Osteoblast (primary cell): Measurements from ENCODE around the gene NME3. TPM values are rescaled to one million over a fixed set of nuclear protein-coding genes. Genes with fewer than 3 reads are reported as not detected.

Experiments used
- DNase-seq: peaks from one replicate; pipeline ENCODE4 v3.0.0; 2011; ENCODE audit warnings: low spot score, mixed read lengths; ENCODE audit not compliant: insufficient read length; ENCODE audit errors: missing footprints
- H2AFZ ChIP-seq: 2 replicates; pipeline ENCODE4 v1.6.0; 2011; ENCODE audit warnings: mild to moderate bottlenecking, low read length
- H3K27ac ChIP-seq: 2 replicates; pipeline ENCODE4 v1.5.1; 2011; ENCODE audit warnings: mild to moderate bottlenecking, low read depth, low read length, moderate library complexity
- H3K27me3 ChIP-seq: 2 replicates; pipeline ENCODE4 v1.6.0; 2012; ENCODE audit warnings: mild to moderate bottlenecking, control low read depth, inconsistent platforms, low read length, moderate library complexity; ENCODE audit not compliant: insufficient read depth
- H3K36me3 ChIP-seq: 2 replicates; pipeline ENCODE4 v1.5.1; 2011; ENCODE audit warnings: mild to moderate bottlenecking, low read length, control low read depth, moderate library complexity; ENCODE audit not compliant: insufficient read depth
- H3K4me1 ChIP-seq: 2 replicates; pipeline ENCODE4 v1.5.1; 2011; ENCODE audit warnings: mild to moderate bottlenecking, low read length, control low read depth, moderate library complexity; ENCODE audit not compliant: insufficient read depth
- H3K4me2 ChIP-seq: 2 replicates; pipeline ENCODE4 v1.6.0; 2011; ENCODE audit warnings: mild to moderate bottlenecking, low read length; ENCODE audit not compliant: insufficient read depth
- H3K4me3 ChIP-seq: fragments of 200-600 bp; sonication (generic); 3 replicates; pipeline ENCODE4 v1.5.1; 2012; ENCODE audit warnings: mild to moderate bottlenecking, low read length, inconsistent platforms; ENCODE audit not compliant: insufficient read depth
- H3K79me2 ChIP-seq: 2 replicates; pipeline ENCODE4 v1.6.0; 2012; ENCODE audit warnings: mild to moderate bottlenecking, low read length, control low read depth, inconsistent platforms; ENCODE audit not compliant: insufficient read depth
- H3K9me3 ChIP-seq: 2 replicates; pipeline ENCODE4 v1.5.1; 2011; ENCODE audit warnings: low read depth, low read length, control low read depth
- H4K20me1 ChIP-seq: 2 replicates; pipeline ENCODE4 v1.6.0; 2012; ENCODE audit warnings: mild to moderate bottlenecking, low read length, control low read depth; ENCODE audit not compliant: insufficient read depth
- CTCF ChIP-seq: IDR thresholded peaks from 2 replicates; pipeline ENCODE4 v1.5.1; 2011; ENCODE audit warnings: mild to moderate bottlenecking, low read depth, low read length, moderate library complexity; ENCODE audit errors: extremely low read depth
- total RNA-seq: library from RNA; depleted of rRNA; stranded (reverse); fragments of >200 nt; gene quantifications from 2 replicates; pipeline ENCODE4 v1.2.3, GENCODE V29; 2012

The NME3 gene
- total RNA-seq, 1 donor = 55.4 TPM

GRCh38 chr16:1779741-1780676, 8.7 kb upstream of the NME3 start:
- Histone ChIP-seq H3K4me2 (no peak overlapping the region), H2AFZ (no peak overlapping the region), H3K79me2 (peaks cover 38% of the 10 kb centered on the region), H3K9me3 (no peaks in the 10 kb centered on the region), H3K4me3 (no peak overlapping the region), H3K27ac (no peak overlapping the region), H3K36me3 (peaks cover 29% of the 10 kb centered on the region), H3K4me1 (peaks cover 19% of the 10 kb centered on the region), H3K27me3 (no peaks in the 10 kb centered on the region), H4K20me1 (peaks cover 32% of the 10 kb centered on the region)
- TF ChIP-seq CTCF = no peak
- DNase-seq = peak; percentile 85

DNA sequence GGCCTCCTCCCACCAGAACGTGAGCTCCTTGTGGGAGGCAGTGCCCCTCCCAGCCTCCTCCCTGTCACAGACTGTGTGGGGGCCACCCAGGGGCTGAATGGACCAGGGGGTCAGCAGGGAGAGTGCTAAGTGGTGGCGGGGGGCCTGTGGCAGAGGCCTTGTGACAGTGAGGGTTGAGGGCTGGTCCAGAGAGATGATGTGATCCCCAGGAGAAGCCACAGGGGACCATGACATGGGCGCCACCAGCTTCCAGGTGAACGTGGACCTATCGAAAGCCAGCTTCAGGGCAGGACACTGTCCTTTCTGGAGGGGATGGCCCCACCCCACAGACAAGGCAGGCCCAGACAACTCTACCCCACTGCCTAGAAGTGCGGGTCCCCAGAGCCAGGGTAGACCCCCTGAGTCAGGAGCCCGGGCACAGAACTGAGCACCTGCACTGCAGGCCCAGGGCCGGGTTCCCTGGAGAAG, 7.9 kb upstream of the NME3 start:
- no peak overlapping the region for H2AFZ ChIP-seq

GRCh38 chr16:1778200-1779179, 7.1 kb upstream of the NME3 start:
- no peak overlapping the region for H3K4me2 ChIP-seq
- H3K36me3 ChIP-seq = peaks cover 29% of the 10 kb centered on the region
- peaks cover 36% of the 10 kb centered on the region for H4K20me1 ChIP-seq
- peaks cover 24% of the 10 kb centered on the region for H3K4me1 ChIP-seq
- TF ChIP-seq CTCF = no peak
- H3K27ac ChIP-seq = no peak overlapping the region
- H3K9me3 ChIP-seq = no peaks in the 10 kb centered on the region
- no peak overlapping the region for H3K4me3 ChIP-seq
- H3K27me3 ChIP-seq = no peaks in the 10 kb centered on the region
- H2AFZ ChIP-seq = no peak overlapping the region
- DNase-seq = peak; percentile 83
- H3K79me2 ChIP-seq = peaks cover 39% of the 10 kb centered on the region

More for the DNA sequence above, 7.9 kb upstream of the NME3 start:
- Histone ChIP-seq H3K4me3 (no peak overlapping the region), H3K9me3 (no peaks in the 10 kb centered on the region), H3K27ac (no peak overlapping the region), H3K36me3 (peaks cover 29% of the 10 kb centered on the region), H3K79me2 (peaks cover 38% of the 10 kb centered on the region), H4K20me1 (peaks cover 35% of the 10 kb centered on the region), H3K27me3 (no peaks in the 10 kb centered on the region), H3K4me2 (no peak overlapping the region), H3K4me1 (peaks cover 24% of the 10 kb centered on the region)
- no peak for TF ChIP-seq CTCF
- peak; percentile 88 for DNase-seq
